Thymus (tissue), 11 donors: ENCODE results near the gene SAP30L. TPM values are rescaled to one million over a fixed set of nuclear protein-coding genes. Genes with fewer than 3 reads are reported as not detected.

Experiments
- DNase-seq, 9 donors: peaks; one replicate each; pipeline ENCODE4 v3.0.0-alpha.2; 2013; ENCODE audit warnings: low spot score in 9 of 9, low read depth in 6 of 9, missing footprints in 1 of 9
- H3K27ac ChIP-seq, 2 donors: one replicate each; pipeline ENCODE4 v1.5.1; 2013; ENCODE audit warnings: control low read depth in 1 of 2, low read depth in 1 of 2, low read length in 1 of 2, mild to moderate bottlenecking in 1 of 2, moderate library complexity in 1 of 2
- H3K27me3 ChIP-seq, 2 donors: one replicate each; pipeline ENCODE4 v1.5.1; 2013; ENCODE audit warnings: low read length in 1 of 2; ENCODE audit not compliant: control insufficient read depth in 2 of 2, insufficient read depth in 1 of 2
- H3K36me3 ChIP-seq, 2 donors: one replicate each; pipeline ENCODE4 v1.5.1; 2013; ENCODE audit warnings: low read length in 1 of 2, mild to moderate bottlenecking in 1 of 2, moderate library complexity in 1 of 2; ENCODE audit not compliant: control insufficient read depth in 2 of 2, insufficient read depth in 2 of 2
- H3K4me1 ChIP-seq, 2 donors: one replicate each; pipeline ENCODE4 v1.5.1; 2013; ENCODE audit warnings: low read length in 2 of 2; ENCODE audit not compliant: control insufficient read depth in 2 of 2, insufficient read depth in 2 of 2
- H3K4me3 ChIP-seq, 2 donors: one replicate each; pipeline ENCODE4 v1.5.1; 2013; ENCODE audit warnings: low read length in 2 of 2, control low read depth in 1 of 2, mild to moderate bottlenecking in 1 of 2
- H3K9me3 ChIP-seq, 2 donors: one replicate each; pipeline ENCODE4 v1.5.1; 2013; ENCODE audit warnings: low read length in 1 of 2, mild to moderate bottlenecking in 1 of 2; ENCODE audit not compliant: control insufficient read depth in 2 of 2, insufficient read depth in 1 of 2
- WGBS: extraction: QIAGEN DNeasy Blood & Tissue Kit; methylation state at CpG from one replicate; pipeline ENCODE4 v1.1.7; 2013; 5-methylcytosine and 5-hydroxymethylcytosine counted together
- polyA plus RNA-seq: library from polyadenylated mRNA; stranded (reverse); fragments of 200-250 nt; gene quantifications from one replicate; pipeline ENCODE4 v1.2.3, GENCODE V29; 2013
- total RNA-seq: library from RNA; stranded (reverse); fragments of 120-200 nt; gene quantifications from one replicate; pipeline ENCODE4 v1.2.4, GENCODE V29; 2013
- donor health status: healthy.

Gene SAP30L
- total and polyA plus RNA-seq, 2 donors = 29.0 to 33.1 TPM

DNA sequence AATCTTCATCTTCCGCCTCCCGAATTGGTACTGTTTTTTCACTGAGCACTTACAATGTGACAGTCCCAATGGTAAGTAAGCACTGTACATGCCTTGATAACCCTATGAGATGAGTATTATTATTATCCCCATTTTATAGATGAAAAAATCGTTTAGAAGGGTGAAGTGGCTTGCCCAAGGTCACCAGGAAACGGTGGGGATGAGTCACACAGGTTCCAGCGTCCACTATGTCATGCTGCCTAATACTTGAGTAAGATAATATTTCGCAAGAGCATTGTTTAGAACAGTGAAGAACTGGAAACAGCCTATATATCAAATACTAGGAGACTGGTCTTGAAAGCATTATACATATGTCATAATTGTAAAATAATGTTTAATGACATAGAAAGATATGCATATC is 19.4 kb downstream of the SAP30L start:
- Histone ChIP-seq H3K4me3 (no peak overlapping the region), H3K27me3 (peaks cover 4 to 28% of the 10 kb centered on the region in 2 donors), H3K4me1 (no peaks in the 10 kb centered on the region), H3K36me3 (peaks cover 2 to 9% of the 10 kb centered on the region in 2 donors), H3K9me3 (no peaks in the 10 kb centered on the region), H3K27ac (no peak overlapping the region)
- 86% methylated on average over 6 of the region's 6 CpGs for WGBS
- DNase-seq = no peak

- no peak for DNase-seq
- Histone ChIP-seq H3K27me3 (peaks cover 9 to 38% of the 10 kb centered on the region in 2 donors), H3K4me1 (no peaks in the 10 kb centered on the region), H3K27ac (no peak overlapping the region), H3K36me3 (peaks cover 0 to 1% of the 10 kb centered on the region in 2 donors), H3K4me3 (no peak overlapping the region), H3K9me3 (no peaks in the 10 kb centered on the region)
- 94% methylated on average over 5 of the region's 5 CpGs for WGBS
These were observed 20.4 kb downstream of the SAP30L start for GRCh38 chr5:154466147-154466546.

- 96% methylated on average over 5 of the region's 5 CpGs for WGBS
- DNase-seq = no peak
- Histone ChIP-seq H3K36me3 (no peaks in the 10 kb centered on the region), H3K27me3 (peaks cover 14 to 43% of the 10 kb centered on the region in 2 donors), H3K9me3 (no peaks in the 10 kb centered on the region), H3K4me3 (no peak overlapping the region), H3K27ac (no peak overlapping the region), H3K4me1 (no peaks in the 10 kb centered on the region)
These were observed 20.9 kb downstream of the SAP30L start for GRCh38 chr5:154466671-154467070.

DNA sequence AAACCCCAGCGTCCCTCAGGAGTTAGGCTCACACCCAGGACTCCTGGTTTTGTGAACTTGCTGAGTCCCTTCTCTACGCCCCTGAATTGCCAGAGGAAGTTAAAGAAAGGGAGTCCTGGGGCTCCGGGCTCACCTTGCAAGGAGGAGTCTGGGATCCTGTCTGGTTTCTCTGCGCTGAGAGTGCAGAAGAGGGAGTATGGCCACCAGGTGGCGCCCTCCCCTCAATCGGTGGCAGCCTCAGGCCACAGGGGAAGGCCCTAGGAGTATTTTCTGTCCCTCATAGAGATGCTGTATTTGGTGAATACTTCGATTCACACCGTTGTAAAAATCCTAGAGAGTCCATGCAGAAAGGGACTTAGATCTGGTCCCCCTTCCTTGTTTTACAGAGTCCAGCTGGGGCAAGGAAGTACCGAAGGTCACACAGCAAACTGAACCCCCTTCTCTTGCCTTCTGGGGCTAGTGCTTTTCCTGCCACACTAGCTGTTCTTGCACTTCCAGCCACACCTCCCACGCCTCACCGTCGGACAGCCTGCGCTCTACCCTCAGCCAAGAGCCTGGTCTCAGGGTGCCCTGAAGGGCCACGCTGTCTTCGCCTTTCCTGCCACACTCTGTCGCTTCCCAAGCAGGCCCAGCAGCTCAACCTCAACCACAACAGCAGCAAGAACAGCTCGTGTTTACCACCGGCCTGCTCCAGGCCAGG is 22.0 kb downstream of the SAP30L start:
- Histone ChIP-seq H3K36me3 (no peaks in the 10 kb centered on the region), H3K4me1 (no peaks in the 10 kb centered on the region), H3K27me3 (peaks cover 17 to 55% of the 10 kb centered on the region in 2 donors), H3K9me3 (peaks cover 0 to 3% of the 10 kb centered on the region in 2 donors), H3K4me3 (no peak overlapping the region), H3K27ac (no peak overlapping the region)
- peak in 7 of 9 donors; percentile 32 to 74 (median 50) for DNase-seq
- 46% methylated on average over 18 of the region's 18 CpGs for WGBS

- 63% methylated on average over 2 of the region's 2 CpGs for WGBS
- Histone ChIP-seq H3K27me3 (peaks cover 37 to 78% of the 10 kb centered on the region in 2 donors), H3K4me3 (no peak overlapping the region), H3K36me3 (no peaks in the 10 kb centered on the region), H3K27ac (no peak overlapping the region), H3K4me1 (peaks cover 6 to 15% of the 10 kb centered on the region in 2 donors), H3K9me3 (peaks cover 0 to 11% of the 10 kb centered on the region in 2 donors)
- no peak for DNase-seq
These were observed 24.3 kb downstream of the SAP30L start for GRCh38 chr5:154470137-154470536.

- H3K27ac ChIP-seq = no peak overlapping the region
- no peak overlapping the region for H3K4me3 ChIP-seq
- no peak for DNase-seq
- H3K9me3 ChIP-seq = peaks cover 0 to 11% of the 10 kb centered on the region in 2 donors
- no peaks in the 10 kb centered on the region for H3K36me3 ChIP-seq
- WGBS = 26% methylated on average over 11 of the region's 11 CpGs
- peaks cover 6 to 23% of the 10 kb centered on the region in 2 donors for H3K4me1 ChIP-seq
- peaks cover 48 to 89% of the 10 kb centered on the region in 2 donors for H3K27me3 ChIP-seq
These were observed 25.4 kb downstream of the SAP30L start for GRCh38 chr5:154470947-154471870.

DNA sequence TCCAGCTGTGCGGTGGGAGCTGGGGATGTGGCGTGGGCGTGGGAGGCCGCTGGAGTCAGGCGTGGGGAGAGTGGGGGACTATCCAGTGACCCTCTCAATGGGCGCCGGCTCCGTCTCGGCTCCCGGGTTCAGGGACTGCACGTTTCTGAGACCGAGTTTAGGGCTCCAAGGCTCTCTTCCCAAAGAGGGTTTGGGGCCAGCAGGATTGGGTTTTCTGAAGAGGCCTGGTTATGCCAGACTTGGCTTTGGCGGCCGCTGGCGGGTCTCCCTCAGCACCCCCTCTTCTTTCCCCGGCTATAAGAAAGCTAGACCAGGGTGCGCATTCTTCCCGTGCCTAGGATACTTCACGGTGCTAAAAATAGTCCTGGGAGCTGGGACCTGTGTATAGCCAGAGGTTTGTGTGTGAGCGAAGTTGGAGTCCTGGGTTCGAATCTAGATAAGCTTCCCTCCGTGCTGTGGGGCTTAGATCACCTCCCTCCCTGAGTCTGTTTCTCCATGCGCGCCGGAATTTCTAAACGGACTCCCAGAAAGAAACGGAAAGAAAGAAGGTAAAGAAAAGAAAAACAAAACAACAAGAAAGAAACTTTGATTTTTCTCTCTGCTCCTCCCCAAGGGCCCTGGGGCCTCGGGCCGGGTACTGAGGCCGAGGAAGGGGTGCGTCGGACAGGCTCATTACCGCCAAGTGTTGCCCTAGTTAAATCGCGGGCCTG is 27.2 kb downstream of the SAP30L start:
- WGBS = 7% methylated on average over 35 of the region's 35 CpGs
- Histone ChIP-seq H3K9me3 (peaks cover 1 to 14% of the 10 kb centered on the region in 2 donors), H3K36me3 (no peaks in the 10 kb centered on the region), H3K4me1 (peaks cover 6 to 26% of the 10 kb centered on the region in 2 donors), H3K27ac (no peak overlapping the region), H3K4me3 (no peak overlapping the region), H3K27me3 (peaks cover 66 to 99% of the 10 kb centered on the region in 2 donors)
- no peak for DNase-seq

DNA sequence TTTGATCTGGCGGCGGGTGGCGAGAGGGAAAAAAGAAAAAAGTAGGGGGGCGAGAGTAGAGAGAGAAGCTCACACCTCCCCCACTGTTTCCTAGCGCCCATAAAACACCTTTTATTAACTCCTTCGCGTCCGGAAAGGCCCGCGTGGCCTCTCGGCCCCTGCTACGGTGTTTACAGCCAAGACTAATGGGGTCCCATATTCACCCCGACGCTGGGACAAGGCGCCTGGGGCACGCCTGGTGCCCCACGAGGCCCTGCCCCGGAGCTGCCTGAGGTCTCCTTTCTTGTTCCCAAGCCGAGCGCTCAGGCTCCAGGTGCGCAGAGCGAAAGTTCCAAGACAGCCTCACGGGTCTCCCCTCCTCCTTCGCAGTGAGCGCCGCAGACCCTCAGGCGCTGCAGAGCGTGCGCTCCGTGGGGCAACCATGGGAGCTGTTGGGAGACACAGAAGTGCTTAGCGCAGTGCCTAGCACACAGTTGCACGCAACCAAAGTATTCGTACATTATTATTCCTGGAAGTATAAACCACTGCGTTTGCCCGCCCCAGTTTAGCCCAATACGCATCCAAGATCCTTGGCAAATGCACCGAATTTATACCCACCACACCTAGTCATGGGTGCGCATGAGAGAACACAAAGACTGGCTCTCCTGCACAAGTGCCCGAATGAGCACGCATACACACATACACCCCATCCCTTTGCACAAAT is 27.9 kb downstream of the SAP30L start:
- Histone ChIP-seq H3K9me3 (peaks cover 1 to 14% of the 10 kb centered on the region in 2 donors), H3K27me3 (peaks cover 73 to 100% of the 10 kb centered on the region in 2 donors), H3K4me1 (peaks cover 6 to 26% of the 10 kb centered on the region in 2 donors), H3K36me3 (no peaks in the 10 kb centered on the region), H3K27ac (no peak overlapping the region), H3K4me3 (no peak overlapping the region)
- DNase-seq = no peak
- 9% methylated on average over 40 of the region's 40 CpGs for WGBS
